ENCODE measurements around the gene CD96.

- no peak for TF ChIP-seq CTCF (IDR thresholded peaks at IDR 0.05)
- TF ChIP-seq POLR2A (IDR thresholded peaks at IDR 0.05): no peak
These were observed 5.6 kb downstream of the CD96 start for GRCh38 chr3:111547631-111548030.

Measured in tibial nerve (tissue), 3 donors.